Retina (tissue), 1 donor: ENCODE results near the gene STARD3NL.
"Not testable (repeated sequence)": the region's sequence is repeated elsewhere in the genome, so short reads cannot be mapped to it uniquely, and the experiment has no call there.

Experiments
- DNase-seq: peaks from one replicate; pipeline ENCODE4 v3.0.0-alpha.2; 2016

The STARD3NL gene

DNA sequence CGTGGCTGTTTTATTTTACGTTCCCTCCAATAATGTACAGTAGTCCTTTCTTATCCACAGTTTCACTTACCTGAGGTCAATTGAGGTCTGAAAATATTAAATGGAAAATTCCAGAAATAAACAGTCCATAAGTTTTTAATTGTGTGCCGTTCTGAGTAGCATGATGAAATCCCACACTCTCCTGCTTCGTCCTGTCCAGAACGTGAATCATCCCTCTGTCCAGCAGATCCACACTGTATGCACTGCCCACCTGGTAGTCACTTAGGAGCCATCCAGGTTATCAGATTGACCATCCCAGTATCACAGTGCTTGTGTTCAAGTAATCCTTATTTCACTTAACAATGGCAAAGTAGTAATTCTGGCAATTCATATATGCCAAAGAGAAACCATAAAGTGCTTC, 46.3 kb downstream of the STARD3NL start:
- no peak for DNase-seq

DNA sequence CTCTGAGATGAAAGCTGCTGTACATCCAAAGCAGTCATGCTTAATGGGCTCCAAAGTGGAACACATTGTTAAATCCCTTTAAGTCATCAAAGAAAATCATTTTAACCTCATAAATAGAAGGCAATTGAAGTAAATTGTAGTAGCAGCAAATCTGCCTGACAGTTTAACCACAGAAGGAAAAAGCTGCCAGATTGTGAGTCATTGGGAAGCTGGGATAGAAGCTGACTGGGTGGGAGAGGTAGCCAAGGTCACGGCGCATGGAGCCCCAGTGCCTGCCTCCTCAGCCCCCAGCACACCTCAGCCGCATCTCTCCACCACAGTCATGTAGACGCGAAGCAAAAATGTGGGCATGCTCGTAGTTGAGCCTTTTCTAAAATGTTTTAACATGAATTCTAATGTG, 51.3 kb downstream of the STARD3NL start:
- DNase-seq: no peak

DNA sequence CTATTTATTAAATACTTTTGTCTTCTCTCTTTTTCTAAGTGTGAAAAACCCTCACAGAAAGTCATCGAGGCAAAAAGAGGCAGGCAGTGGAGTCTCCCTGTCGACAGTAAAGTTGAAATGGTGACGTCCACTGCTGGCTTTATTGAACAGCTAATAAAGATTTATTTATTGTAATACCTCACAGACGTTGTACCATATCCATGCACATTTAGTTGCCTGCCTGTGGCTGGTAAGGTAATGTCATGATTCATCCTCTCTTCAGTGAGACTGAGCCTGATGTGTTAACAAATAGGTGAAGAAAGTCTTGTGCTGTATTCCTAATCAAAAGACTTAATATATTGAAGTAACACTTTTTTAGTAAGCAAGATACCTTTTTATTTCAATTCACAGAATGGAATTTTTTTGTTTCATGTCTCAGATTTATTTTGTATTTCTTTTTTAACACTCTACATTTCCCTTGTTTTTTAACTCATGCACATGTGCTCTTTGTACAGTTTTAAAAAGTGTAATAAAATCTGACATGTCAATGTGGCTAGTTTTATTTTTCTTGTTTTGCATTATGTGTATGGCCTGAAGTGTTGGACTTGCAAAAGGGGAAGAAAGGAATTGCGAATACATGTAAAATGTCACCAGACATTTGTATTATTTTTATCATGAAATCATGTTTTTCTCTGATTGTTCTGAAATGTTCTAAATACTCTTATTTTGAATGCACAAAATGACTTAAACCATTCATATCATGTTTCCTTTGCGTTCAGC, 52.0 kb downstream of the STARD3NL start:
- DNase-seq: no peak

DNA sequence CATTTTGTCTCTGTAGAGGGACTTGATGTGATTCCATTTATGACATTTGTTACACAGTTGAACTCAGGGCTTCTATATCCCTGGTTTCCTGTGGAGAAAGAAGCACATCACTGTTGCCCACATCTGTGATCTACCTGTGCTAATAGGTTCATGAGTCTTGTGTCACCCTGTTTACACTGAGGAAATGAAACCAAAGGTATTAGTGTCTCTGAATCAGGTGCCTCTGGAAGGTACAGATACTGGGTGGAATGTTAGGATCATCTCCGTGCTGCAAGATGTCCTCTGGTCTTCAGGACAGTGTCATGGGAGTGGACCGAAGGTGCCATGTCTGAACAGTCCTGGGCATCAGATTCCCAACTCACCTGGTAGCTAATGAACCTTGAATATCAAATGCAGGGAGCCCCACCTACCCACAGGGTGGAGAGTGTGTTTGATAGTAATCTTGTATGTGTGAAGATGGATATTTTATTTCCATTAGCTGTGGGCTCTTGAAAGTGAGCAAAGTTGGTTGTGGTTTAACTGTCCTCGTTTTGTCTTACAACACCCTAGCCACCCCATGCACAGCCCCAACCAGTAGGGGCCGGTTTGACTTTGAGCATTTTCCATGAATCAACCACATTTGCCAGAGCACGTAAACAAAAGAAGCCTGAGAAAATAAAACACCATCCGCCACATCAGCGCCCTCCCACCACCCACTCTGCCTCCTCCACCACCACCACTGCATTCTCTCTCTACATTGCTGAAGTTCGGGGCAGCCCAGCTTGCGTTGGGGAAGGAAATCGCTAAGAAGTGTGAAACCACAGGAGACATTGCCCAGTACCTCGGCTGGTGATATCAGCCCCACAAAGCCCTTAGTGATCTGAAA, 54.7 kb downstream of the STARD3NL start:
- no peak for DNase-seq

DNA sequence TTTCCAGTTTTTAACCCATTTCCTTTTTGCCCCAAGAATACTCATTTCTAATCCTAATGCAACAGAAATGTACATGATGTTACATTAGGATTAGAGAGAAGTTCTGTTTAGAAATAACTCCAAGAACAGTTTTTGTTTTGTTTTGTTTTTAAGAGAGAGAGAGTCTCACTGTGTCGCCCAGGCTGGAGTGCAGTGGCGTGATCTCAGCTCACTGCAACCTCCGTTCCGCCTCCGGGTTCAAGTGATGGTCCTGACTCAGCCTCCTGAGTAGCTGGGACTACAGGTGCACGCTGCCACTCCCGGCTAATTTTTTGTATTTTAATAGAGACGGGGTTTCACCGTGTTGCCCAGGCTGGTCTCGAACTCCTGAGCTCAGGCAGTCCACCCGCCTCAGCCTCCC, 56.7 kb downstream of the STARD3NL start:
- not testable (repeated sequence) for DNase-seq

DNA sequence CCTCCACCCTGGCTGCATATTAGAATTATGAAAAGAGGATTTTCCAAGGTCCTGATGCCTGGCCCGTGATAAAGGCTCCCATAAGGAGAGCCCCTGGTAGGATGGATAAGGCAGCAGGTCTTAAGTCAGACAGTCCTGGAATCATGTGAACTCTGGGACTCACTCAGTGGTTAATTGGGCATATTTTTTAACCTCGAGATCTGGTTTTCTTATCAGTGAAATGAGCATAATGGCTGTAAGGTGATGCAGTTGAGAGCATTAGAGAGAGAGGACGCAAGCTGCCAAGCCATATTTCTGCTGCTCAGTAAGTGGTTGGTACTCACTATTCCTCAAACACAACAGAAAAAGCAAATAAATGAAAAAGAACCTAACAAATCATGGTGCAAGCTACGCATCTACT, 57.6 kb downstream of the STARD3NL start:
- no peak for DNase-seq

DNA sequence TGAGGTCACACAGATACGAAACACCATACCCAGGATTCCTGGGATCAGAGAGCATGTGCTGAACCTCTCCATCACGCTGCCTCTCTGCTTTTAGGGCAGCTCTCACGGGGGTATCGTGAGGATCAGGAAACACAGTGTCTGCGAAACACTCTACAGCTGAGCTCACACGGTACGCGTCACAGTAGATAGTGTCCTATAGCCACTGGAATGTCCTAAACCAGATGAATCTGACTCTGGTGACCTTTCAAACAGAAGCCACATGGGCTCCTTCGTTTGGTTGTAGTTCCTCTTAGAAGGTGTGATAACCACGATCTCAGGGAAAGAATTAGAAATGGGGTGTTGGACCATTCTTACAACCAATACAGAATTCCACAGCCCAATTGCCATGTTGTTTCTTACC, 61.1 kb downstream of the STARD3NL start:
- not testable (repeated sequence) for DNase-seq

DNA sequence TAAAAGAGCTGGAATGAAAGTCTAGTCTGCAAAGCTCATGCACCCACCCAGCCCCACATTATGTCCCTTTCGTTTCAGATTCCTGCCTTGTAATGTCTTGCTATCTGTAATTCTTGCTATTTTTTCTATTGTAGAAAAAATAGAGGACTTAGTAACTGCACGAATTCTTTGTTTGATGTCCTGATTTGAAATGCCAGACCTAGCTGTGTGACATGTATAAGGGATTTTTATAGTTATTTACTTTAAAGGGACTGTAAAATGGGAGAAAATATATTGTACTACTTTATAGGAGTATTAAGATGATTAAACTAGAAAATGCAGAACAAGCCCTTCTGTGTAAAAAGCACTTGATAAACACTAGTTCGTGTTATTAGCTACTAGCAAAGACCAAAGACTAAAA, 63.0 kb downstream of the STARD3NL start:
- DNase-seq: no peak

DNA sequence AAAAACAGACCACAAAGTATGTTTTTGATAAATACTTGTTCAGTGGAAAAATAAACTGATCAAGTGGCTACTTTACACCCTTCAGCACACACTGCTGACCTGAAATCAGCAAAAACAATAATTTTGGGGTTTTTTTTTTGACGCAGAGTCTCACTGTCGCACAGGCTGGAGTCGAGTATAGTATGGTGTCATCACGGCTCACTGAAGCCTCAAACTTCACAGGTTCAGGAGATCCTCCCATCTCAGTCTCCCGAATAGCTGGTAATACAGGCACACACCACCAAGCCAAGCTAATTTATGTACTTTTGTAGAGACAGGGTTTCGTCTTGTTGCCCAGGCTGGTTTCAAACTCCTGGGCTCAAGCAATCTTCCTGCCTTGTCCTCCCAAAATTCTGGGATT, 64.8 kb downstream of the STARD3NL start:
- DNase-seq: no peak

DNA sequence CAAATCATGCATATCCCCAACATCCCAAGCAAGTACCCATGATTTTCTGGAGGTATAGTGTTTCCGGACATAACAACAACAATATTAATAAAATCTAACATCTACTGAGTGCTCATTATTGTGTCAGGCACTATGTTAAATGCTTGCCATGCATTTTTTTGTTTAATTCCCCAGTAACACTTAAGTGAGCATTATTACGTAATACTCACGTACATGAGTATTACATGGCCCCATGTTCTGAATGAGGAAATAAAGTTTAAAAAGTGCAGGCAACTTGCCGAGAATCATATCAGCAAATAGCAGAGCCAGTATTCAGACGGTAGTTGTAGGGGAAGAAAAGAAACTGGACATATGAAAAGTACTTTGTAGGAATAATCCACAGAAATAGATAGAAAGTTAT, 65.3 kb downstream of the STARD3NL start:
- DNase-seq: not testable (repeated sequence)

DNA sequence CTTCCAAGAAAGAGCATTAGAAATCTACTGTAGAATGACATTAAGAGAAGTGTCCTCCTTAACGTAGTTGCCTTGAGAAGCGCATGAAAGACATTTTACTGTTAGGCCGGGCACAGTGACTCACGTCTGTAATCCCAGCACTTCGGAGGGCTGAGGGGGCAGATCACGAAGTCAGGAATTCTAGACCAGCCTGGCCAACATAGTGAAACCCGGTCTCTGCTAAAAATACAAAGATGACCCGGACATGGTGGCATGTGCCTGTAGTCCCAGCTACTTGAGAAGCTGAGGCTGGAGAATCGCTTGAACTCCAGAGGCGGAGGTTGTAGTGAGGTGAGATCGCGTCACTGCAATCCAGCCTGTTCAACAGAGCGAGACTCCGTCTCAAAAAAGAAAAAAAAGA, 66.5 kb downstream of the STARD3NL start:
- DNase-seq: no peak

DNA sequence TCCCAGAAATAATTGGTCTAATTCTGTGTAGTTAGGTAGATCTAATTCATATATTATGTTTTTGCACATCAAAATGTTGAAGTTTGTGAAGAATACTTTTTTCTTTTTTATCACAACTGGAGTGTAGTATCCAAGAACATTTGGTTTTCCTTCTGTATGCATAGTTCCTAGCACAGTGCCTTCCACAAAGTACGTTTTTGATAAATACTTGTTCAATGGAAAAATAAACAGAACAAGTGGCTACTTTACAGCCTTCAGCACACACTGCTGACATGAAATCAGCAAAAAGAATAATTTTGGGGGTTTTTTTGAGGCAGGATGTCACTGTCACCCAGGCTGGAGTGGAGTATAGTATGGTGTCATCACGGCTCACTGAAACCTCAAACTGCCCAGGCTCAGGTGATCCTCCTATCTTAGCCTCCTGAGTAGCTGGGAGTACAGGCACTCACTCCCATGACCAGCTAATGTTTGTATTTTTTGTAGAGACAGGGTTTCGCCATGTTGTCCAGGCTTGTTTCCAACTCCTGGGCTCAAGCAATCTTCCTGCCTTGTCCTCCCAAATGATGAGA, 67.4 kb downstream of the STARD3NL start:
- no peak for DNase-seq

DNA sequence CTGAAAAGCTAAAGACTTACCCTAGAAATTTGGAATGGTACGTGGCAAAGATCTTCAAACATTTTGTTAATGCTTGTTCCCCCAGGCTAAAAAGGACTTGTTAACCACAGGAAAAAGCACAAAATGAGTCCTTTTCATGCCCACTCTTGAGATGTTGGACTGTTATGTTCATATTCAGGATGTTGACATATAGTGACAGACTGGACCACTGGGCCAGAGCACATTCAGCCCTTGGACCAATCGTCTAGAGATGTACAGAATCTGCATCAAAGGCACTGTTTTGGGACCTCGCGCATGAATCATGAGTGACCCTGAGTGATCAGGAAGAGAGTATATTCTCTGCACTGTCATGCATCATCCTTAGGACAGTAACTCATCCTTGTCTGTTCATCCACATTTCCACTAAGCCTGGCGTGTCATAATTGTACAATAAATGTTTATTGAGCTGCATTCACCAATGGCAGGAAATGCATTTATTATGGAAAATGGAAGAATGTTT, 70.1 kb downstream of the STARD3NL start:
- DNase-seq: no peak

DNA sequence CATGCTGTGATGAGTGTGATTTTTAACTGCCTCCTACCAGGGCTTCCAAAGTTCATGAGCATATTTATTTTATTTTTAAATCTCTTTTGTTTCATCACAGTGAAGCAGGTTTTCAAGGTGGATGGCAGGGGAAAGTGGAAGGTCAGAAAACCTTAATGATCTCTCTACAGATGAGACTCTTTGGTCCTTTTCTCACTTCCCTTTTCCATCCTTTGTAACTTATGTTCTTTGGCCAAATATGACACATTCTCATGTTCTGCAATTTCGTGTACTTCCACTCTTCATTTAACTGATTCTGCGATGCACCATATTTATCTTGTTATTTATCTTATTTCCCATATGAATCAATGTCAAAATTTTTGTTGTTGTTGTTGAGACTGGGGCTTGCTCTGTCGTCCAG, 71.8 kb downstream of the STARD3NL start:
- DNase-seq: not testable (repeated sequence)

DNA sequence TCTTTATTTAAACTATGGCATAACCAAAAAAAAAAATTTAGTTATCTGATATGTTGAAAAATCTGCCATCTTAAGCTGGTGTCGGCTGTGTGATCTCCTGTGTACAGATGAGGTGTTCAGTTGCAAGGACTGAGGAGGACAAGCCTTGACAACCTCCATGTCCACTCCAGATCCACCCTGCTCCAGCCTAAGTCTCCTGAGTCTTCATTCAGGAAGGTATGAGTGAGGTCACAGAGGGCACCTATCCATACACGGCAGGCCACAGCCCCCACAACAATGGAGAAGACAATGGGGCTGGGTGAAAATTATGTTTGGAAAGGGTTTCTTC, 79.3 kb downstream of the STARD3NL start:
- DNase-seq: no peak

DNA sequence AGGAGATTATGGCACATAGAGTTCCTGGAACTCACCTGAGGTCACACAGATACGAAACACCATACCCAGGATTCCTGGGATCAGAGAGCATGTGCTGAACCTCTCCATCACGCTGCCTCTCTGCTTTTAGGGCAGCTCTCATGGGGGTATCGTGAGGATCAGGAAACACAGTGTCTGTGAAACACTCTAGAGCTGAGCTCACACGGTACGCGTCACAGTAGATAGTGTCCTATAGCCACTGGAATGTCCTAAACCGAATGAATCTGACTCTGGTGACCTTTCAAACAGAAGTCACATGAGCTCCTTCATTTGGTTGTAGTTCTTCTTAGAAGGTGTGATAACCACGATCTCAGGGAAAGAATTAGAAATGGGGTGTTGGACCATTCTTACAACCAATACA, 81.1 kb downstream of the STARD3NL start:
- not testable (repeated sequence) for DNase-seq

DNA sequence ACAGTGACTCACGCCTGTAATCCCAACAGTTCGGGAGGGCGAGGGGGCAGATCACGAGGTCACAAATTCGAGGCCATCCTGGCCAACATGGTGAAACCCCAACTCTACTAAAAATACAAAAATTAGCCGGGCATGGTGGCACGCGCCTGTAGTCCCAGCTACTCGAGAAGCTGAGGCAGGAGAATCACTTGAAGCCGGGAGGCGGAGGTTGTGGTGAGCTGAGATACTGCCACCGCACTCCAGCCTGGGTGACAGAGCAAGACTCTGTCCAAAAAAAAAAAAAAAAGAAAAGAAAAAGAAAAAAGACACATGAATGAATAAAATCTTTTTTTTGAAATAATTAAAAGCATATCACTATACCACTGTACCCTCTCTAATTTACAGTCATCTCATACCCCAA, 83.6 kb downstream of the STARD3NL start:
- DNase-seq: not testable (repeated sequence)

DNA sequence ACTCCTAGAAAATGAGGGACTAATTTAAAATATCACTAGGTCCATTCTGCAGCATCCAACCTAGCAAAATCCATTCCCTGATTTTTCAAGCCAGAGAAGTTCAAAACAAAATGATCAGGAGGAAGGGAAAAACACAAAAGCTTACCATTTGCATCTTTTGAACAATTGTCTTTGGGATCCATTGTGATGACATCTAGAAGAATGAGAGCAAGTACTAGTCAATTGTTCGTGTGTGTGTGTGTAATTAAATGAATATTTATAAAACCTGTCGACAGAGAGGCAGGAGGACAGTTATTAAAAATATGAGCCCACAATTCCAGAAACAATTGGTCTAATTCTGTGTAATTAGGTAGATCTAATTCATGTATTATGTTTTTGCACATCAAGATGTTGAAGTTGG, 84.0 kb downstream of the STARD3NL start:
- not testable (repeated sequence) for DNase-seq

DNA sequence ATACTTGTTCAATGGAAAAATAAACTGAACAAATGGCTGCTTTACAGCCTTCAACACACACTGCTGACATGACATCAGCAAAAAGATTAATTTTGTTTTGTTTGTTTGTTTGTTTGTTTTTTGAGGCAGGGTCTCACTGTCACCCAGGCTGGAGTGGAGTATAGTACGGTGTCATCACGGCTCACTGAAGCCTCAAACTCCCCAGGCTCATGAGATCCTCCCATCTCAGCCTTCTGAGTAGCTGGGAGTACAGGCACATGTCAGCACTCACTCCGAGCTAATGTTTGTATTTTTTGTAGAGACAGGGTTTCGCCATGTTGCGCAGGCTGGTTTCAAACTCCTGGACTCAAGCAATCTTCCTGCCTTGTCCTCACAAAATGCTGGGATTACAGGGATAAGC, 84.5 kb downstream of the STARD3NL start:
- no peak for DNase-seq

DNA sequence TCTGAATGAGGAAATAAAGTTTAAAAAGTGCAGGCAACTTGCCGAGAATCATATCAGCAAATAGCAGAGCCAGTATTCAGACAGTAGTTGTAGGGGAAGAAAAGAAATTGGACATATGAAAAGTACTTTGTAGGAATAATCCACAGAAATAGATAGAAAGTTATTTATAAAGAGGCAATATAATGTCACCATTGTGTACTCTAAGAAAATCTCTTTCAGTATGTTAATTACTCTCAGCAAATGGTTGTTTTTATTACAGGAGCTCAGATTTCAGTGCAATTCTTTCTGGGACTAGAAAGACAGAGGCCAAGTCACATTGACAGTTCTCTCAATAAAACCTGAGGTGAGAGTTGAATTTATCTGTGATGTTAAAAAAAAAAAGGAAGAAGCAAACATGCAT, 85.2 kb downstream of the STARD3NL start:
- not testable (repeated sequence) for DNase-seq

DNA sequence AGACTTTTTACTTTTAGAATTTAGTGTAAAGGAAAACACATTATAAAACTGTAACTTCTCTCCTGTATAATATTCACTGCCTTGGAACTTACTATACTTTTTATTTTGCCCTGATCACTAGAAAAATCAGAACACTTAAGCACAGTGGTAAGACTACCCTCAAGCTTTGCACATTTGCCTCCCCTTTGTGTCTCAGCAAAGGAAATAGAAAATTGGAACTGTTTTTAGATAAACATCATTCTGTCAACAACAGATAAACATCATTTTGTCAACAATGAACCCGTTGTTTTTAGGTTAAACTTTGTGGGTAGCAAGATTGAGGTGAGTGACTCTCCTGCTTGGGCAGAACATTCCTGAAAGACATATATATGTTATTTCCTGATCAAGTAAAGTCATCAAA, 86.6 kb downstream of the STARD3NL start:
- not testable (repeated sequence) for DNase-seq

DNA sequence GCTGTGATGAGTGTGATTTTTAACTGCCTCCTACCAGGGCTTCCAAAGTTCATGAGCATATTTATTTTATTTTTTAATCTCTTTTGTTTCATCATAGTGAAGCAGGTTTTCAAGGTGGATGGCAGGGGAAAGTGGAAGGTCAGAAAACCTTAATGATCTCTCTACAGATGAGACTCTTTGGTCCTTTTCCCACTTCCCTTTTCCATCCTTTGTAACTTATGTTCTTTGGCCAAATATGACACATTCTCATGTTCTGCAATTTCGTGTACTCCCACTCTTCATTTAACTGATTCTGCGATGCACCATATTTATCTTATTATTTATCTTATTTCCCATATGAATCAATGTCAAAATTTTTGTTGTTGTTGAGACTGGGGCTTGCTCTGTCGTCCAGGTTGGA, 87.9 kb downstream of the STARD3NL start:
- not testable (repeated sequence) for DNase-seq

DNA sequence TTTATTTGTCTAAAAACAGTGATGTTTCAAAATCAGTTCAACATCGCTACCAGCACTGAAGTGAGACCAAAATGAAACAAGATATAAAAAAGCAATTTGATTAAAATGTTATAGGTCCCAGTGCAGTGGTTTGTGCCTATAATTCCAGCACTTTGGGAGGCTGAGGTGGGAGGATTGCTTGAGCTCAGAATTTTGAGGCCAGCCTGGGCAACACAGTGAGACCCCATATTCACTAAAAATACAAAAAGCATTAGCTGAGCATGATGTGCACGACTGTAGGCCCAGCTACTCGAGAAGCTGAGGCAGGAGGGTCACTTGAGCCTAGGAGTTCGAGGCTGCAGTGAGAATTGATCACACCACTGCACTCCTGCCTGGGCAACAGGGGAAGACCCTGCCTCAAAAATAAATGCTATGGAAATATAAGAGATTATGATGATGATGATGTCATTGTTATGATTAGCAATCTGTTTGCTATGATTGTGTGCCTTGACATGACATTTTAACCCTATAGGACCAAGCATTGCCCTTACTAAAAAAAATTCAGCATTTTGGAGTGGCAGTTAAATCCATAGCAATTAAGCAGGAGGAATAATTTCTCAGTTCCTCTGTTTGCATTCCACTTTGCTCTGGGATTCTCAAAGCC, 91.8 kb downstream of the STARD3NL start:
- not testable (repeated sequence) for DNase-seq
